Islet of Langerhans (tissue), 1 donor: ENCODE results near the gene RASSF8.
A peak's percentile ranks its signal among the peaks of the same experiment; 100 is the strongest.

Experiments used
- FAIRE-seq: peaks from one replicate; lab custom pipeline; 2011; peaks lifted over from hg19 to GRCh38; lab: Jason Lieb, UNC

RASSF8 gene

GRCh38 chr12:25962932-25963525 is 4.5 kb downstream of the RASSF8 start:
- no peak for FAIRE-seq

- no peak for FAIRE-seq
Observed at GRCh38 chr12:25965682-25966081, 7.2 kb downstream of the RASSF8 start.

- FAIRE-seq = no peak
Observed at GRCh38 chr12:25970082-25970481, 11.6 kb downstream of the RASSF8 start.

- FAIRE-seq = no peak
Observed at GRCh38 chr12:25970916-25971653, 12.6 kb downstream of the RASSF8 start.

- no peak for FAIRE-seq
Observed at GRCh38 chr12:25971654-25972041, 13.2 kb downstream of the RASSF8 start.

- no peak for FAIRE-seq
Observed at GRCh38 chr12:25972783-25973182, 14.3 kb downstream of the RASSF8 start.

- no peak for FAIRE-seq
Observed at GRCh38 chr12:25975179-25975578, 16.7 kb downstream of the RASSF8 start.

- FAIRE-seq = no peak
Observed at GRCh38 chr12:25975682-25976081, 17.2 kb downstream of the RASSF8 start.

- no peak for FAIRE-seq
Observed at GRCh38 chr12:25976289-25976688, 17.8 kb downstream of the RASSF8 start.

- FAIRE-seq = no peak
Observed at GRCh38 chr12:25977047-25977446, 18.6 kb downstream of the RASSF8 start.

GRCh38 chr12:25979059-25979458 is 20.6 kb downstream of the RASSF8 start:
- no peak for FAIRE-seq

- no peak for FAIRE-seq
Observed at GRCh38 chr12:25979563-25979962, 21.1 kb downstream of the RASSF8 start.

- no peak for FAIRE-seq
Observed at GRCh38 chr12:25980035-25980434, 21.6 kb downstream of the RASSF8 start.

- no peak for FAIRE-seq
Observed at GRCh38 chr12:25981597-25981996, 23.1 kb downstream of the RASSF8 start.

- no peak for FAIRE-seq
Observed at GRCh38 chr12:25982416-25982815, 23.9 kb downstream of the RASSF8 start.

- FAIRE-seq = no peak
Observed at GRCh38 chr12:25983625-25984024, 25.1 kb downstream of the RASSF8 start.

GRCh38 chr12:25984759-25985158 is 26.3 kb downstream of the RASSF8 start:
- FAIRE-seq = peak; percentile 24

GRCh38 chr12:25985316-25986175 is 27.1 kb downstream of the RASSF8 start:
- FAIRE-seq = peak; percentile 51

- no peak for FAIRE-seq
Observed at GRCh38 chr12:25986180-25986579, 27.7 kb downstream of the RASSF8 start.

GRCh38 chr12:25988505-25988904 is 30.0 kb downstream of the RASSF8 start:
- FAIRE-seq = no peak

- FAIRE-seq = no peak
Observed at GRCh38 chr12:25990495-25990894, 32.0 kb downstream of the RASSF8 start.

GRCh38 chr12:25992026-25992782 is 33.7 kb downstream of the RASSF8 start:
- FAIRE-seq = no peak
